Embryonic facial prominence (tissue), 1 donor: ENCODE results near the gene LURAP1L.

Experiments used
- DNase-seq: peaks from one replicate; pipeline ENCODE4 v3.0.0-alpha.2; 2016; ENCODE audit errors: extremely low spot score

LURAP1L gene

GRCh38 chr9:12813960-12814876, 39.4 kb downstream of the LURAP1L start:
- DNase-seq, result no peak

DNA sequence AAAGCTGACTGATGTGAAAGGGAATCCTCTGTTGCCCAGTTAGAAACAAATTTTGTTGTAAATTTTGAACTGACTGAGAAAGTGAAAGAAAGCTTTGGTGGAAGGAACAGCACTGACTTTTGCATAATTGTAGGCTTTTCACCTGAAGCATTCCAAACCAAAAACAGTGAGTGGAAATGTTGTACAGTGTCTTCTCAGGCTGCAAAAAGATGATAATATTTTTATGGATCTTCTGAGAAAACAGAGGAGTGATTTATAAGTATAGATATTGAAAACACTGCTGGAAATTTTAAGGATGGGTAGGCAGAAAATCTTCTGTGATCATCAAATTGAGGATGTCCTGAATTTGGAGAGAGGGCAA, 40.0 kb downstream of the LURAP1L start:
- DNase-seq, result no peak

DNA sequence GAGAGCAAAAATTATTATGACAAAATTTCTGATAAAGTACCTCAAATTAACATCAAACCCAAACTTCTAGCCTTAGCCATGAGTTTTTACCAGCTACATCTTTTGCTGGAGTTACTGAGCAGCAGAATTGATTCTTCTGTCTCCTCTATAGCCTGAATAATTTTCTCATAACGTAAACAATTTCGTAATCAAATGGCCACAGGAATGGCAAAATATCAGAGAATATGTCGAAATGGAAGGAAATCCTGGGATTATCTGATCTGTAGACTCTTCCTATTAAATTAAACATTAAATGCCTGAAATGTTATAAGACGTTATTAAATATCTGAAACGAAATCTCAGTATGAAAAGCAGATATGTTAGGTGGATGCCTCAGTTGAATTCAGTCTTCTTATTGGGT, 41.1 kb downstream of the LURAP1L start:
- no peak for DNase-seq

DNA sequence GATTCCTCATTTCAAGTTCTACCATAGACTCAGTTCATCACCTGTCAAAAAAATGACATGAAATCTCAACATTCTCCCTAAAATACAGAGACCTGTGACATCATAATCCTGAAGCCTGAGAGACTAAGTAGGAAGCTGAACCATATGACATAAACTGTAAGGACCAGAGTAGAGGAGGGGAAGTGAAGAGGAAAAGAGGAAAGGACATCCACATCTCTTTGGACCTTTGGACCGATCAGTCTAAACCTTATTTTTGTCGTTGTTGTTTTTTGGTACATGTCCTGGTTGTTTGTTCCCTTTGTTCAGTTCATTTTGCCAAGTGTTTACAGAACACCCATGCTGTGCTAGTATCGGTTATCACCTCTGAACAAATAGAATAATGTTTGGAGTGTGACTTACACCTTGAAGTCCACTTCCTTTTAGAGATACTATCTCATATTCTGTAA, 41.9 kb downstream of the LURAP1L start:
- DNase-seq, result no peak

GRCh38 chr9:12817702-12818101, 42.9 kb downstream of the LURAP1L start:
- DNase-seq, result no peak

DNA sequence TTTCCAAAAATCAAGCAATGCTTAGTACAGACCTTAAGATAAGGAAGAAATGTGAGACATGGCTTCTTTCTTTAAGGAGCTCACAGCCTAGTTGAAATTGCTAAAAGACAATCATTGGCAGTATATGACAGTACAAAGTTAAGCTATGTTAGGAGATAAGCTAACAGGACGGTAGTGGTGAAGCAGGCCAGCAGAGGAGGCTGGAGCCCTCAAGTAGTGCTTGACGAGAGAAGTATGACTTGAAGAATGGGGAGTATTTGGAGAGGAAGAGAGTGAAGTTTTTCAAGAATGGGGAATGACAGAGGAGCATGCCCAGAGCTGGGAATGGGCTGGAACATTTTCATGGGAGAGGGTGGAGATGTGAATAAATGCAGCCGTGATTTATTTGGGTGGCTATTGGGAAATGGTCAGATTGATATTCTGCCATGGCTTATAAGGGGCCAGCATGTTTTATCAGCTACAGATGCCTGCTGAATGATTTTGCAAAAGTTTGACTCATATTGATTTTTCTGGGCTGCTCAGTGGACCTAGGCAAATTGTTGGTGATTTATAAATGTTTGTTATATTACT, 43.7 kb downstream of the LURAP1L start:
- no peak for DNase-seq

GRCh38 chr9:12819436-12820185, 44.8 kb downstream of the LURAP1L start:
- no peak for DNase-seq

DNA sequence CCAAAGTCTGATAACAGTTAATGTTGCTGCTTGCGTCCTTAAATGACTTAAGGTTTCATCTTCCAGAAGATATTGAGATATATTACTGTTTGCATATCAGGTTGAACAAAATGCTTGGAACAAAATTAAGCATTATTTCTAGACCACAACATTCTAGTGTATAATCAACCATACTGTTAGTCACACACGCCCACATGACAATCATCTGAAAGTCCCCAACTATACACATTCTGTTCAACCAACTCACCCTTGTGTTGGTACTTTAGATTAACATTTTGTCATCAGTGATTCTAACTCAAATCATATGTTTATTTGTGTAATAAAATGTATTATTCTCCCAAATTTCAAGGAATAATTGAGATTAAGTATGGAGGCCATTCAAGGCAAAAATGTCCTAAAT, 47.3 kb downstream of the LURAP1L start:
- DNase-seq, result no peak

GRCh38 chr9:12826924-12827565, 52.2 kb downstream of the LURAP1L start:
- no peak for DNase-seq

- DNase-seq, result no peak
Measured at GRCh38 chr9:12833701-12834100, 58.9 kb downstream of the LURAP1L start.

- no peak for DNase-seq
Measured at GRCh38 chr9:12838546-12838945, 63.7 kb downstream of the LURAP1L start.

DNA sequence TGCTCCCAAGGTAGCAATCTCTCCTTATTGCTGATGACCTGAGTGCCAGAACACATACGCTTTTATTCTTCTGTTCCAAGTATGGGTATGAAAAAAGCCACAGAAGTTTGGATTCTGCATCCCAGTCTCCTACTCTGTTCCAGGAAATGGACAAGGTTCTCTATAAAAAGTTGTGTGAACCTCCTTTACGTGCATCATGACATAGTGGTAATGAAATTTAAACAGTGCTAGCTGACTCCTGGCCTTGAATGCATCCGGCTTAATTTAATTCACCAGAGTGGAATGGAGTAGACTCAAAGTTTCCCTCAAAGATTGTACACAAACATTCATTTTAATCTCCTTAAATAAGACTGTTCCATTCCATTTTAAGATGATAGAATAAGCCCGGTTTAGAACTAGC, 68.9 kb downstream of the LURAP1L start:
- no peak for DNase-seq

- no peak for DNase-seq
Measured at GRCh38 chr9:12846035-12846434, 71.2 kb downstream of the LURAP1L start.

- no peak for DNase-seq
Measured at GRCh38 chr9:12847561-12847960, 72.7 kb downstream of the LURAP1L start.

DNA sequence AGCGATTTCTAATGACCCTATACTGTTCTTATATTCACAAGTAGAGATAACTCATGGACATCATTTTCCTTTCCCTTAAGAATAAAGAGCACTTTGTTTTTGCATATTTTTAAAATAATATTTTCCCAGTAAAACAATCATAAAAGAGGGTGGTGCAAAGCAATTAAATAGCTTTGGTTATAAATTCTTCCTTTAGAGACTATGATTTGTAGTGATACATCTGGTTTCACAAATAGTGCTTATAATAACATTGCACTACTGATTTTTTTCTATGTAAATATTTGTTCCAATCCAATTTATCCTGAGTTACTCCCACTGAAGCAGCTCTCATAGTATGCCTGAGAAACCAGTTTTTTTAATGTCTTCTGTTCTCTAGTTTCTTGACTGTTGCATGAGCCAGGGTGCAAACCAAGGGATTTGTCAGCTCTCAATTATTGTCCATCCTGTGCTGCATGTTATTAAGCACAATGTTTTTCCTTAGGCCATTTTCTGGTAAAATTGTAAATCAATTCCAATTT, 74.7 kb downstream of the LURAP1L start:
- DNase-seq, result no peak

- no peak for DNase-seq
Measured at GRCh38 chr9:12851341-12852090, 76.7 kb downstream of the LURAP1L start.

DNA sequence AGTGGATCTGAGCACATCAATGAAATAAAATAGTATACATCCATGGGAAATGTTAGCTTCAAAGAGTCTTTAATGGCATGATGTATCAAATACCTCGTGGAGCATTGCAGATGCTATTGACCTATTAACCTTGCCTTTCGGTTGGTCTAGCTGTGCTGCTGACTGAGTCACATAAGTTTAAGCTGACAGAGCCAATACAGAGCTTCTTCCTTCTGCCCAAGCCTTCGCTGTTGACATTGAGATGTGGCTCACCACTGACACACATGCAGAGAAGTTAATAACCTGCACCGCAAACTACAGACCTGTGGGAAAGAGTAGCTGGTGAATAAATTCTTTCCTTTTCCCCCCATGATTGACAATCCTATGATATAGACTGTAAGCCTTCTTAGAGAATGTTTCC, 78.2 kb downstream of the LURAP1L start:
- DNase-seq, result no peak

DNA sequence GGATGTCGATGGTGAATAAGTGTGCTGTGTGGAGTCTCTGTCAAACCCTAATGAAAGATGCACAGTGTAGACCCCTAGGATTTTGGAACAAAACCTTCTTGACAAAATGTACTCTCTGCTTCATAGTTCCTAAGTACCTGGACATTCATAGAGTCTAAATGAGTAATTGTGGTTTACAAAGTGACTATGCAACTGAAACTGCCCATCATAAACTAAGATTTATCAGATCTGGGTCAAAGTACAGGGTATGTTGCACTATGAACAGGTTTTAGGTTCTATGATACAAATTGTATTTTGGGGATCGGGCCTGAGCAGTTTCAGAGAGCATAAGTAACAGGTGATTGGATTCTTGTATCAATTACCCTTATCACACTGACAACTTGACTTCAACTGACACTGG, 79.4 kb downstream of the LURAP1L start:
- no peak for DNase-seq

- DNase-seq, result no peak
Measured at GRCh38 chr9:12855066-12855465, 80.2 kb downstream of the LURAP1L start.

DNA sequence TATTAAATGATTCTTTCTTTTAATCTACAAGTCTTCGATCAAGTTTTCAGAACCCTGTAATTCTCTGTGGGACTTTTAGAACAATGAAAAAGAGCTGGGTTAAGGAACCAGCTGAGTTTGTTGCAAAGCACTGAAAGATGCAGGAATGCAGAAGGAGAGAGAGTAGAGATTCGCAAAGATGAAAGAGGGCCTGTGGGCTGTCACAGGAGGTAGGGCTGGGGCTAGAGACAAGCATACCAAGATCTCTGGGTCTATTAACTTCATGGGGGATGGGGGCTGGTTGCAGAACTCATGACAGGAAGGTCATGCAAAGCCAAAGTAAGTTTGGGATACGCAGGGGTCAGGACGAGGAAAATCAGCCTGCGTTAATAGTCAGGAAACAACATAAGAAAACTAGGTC, 81.8 kb downstream of the LURAP1L start:
- no peak for DNase-seq

DNA sequence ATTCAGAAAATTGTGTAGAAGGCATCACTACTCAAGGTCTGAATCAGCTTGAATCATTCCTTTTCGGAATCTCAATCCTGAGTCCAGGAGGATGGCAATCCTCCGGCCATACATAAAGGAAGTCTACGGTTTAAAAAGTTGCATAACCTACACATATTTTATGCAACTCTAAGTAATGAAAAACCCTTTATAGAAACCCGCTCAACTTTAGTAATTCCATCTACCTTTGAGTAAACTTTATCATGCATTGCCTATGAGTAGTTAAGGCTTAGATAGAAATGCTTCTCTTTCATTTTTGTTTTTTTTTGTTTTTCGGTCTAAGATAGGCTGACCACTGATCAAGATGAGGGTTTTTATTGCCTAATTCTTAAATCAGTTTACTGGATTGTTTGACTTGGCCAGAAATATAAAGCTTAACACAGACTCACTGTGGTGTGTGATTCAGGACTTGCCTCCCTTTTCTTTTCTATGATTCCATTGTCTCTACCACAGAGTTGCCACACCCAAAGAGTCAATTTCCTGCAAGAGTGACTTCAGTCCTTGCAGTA, 85.0 kb downstream of the LURAP1L start:
- no peak for DNase-seq
